Spleen (tissue), 11 donors: ENCODE measurements around the gene IKZF5. TPM values are rescaled to one million over a fixed set of nuclear protein-coding genes. Genes with fewer than 3 reads are reported as not detected.

Experiments used
- DNase-seq: peaks from one replicate; pipeline ENCODE4 v3.0.0-alpha.2; 2020
- H3K27ac ChIP-seq, 8 donors: fragments of 200-600 bp; sonication (generic) in 7 of 8; 1 replicate in 4 of 8; 2 replicates in 4 of 8; pipeline versions ENCODE4 v1.5.0 to v1.8.0; 2016 to 2021; ENCODE audit warnings: inconsistent platforms in 4 of 8, mild to moderate bottlenecking in 4 of 8, moderate library complexity in 1 of 8
- H3K27me3 ChIP-seq, 7 donors: fragments of 200-600 bp; sonication (generic) in 6 of 7; replicated peaks in 1 of 7; 1 replicate in 4 of 7; 2 replicates in 3 of 7; pipeline versions ENCODE4 v1.5.0 to v1.8.0; 2016 to 2021; ENCODE audit warnings: inconsistent platforms in 3 of 7, mild to moderate bottlenecking in 1 of 7
- H3K36me3 ChIP-seq, 6 donors: fragments of 200-600 bp; sonication (generic) in 5 of 6; 1 replicate in 4 of 6; 2 replicates in 2 of 6; pipeline versions ENCODE4 v1.5.0 to v1.8.0; 2016 to 2021; ENCODE audit warnings: inconsistent platforms in 2 of 6
- H3K4me1 ChIP-seq, 6 donors: fragments of 200-600 bp; sonication (generic) in 5 of 6; 1 replicate in 3 of 6; 2 replicates in 3 of 6; pipeline versions ENCODE4 v1.5.0 to v1.8.0; 2016 to 2021; ENCODE audit warnings: inconsistent platforms in 3 of 6
- H3K4me3 ChIP-seq, 8 donors: fragments of 200-600 bp; sonication (generic) in 7 of 8; 1 replicate in 4 of 8; 2 replicates in 4 of 8; pipeline versions ENCODE4 v1.5.0 to v1.8.0; 2016 to 2021; ENCODE audit warnings: inconsistent platforms in 4 of 8, mild to moderate bottlenecking in 4 of 8, moderate library complexity in 2 of 8
- H3K9me3 ChIP-seq, 8 donors: fragments of 200-600 bp; sonication (generic) in 7 of 8; 1 replicate in 4 of 8; 2 replicates in 4 of 8; pipeline versions ENCODE4 v1.5.0 to v1.8.0; 2016 to 2021; ENCODE audit warnings: inconsistent platforms in 4 of 8
- POLR2A ChIP-seq, 3 donors: fragments of 450-650 bp; IDR thresholded peaks; one replicate each; pipeline ENCODE4 v1.5.1; 2017; ENCODE audit warnings: antibody characterized with exemption in 3 of 3, mild to moderate bottlenecking in 1 of 3
- POLR2AphosphoS5 ChIP-seq, 3 donors: sonication (generic); formaldehyde crosslinking; IDR thresholded peaks; one replicate each; pipeline ENCODE4 v1.5.1; 2017; ENCODE audit warnings: antibody characterized with exemption in 3 of 3
- WGBS, 5 donors: extraction: QIAGEN DNeasy Blood & Tissue Kit in 3 of 5; methylation state at CpG; one replicate each; pipeline versions ENCODE4 v1.1.5 to v1.1.7; 2013 to 2018; 5-methylcytosine and 5-hydroxymethylcytosine counted together
- intact Hi-C: fragments of 100-400 bp; cut with DNase I; formaldehyde crosslinking; loops from one replicate; pipeline ENCODE4 v1.15.0; 2023; ENCODE audit warnings: low total_unique reads
- polyA plus RNA-seq, 3 donors: library from polyadenylated mRNA; stranded (reverse); fragments of 200-250 nt; gene quantifications; one replicate each; pipeline ENCODE4 v1.2.1, GENCODE V29; 2013
- total RNA-seq, 7 donors: library from RNA; depleted of rRNA in 3 of 7; stranded (reverse); fragments of >200 nt in 3 of 7; fragmentation: NEBNext Ultra II Directional in 4 of 7; extraction: Animal tissue kit (Norgen Biotek cat#: 25700) in 4 of 7; gene quantifications; one replicate each; pipeline versions ENCODE4 v1.1.0 to v1.2.1, GENCODE V29; 2016 to 2021
- TF ChIP-seq, protein P1 (sequence below), 11 experiments: fragments of 200-600 bp in 7 of 11; fragments of 450-650 bp in 4 of 11; sonication (generic) in 4 of 11; IDR thresholded peaks in 8 of 11; conservative IDR thresholded peaks in 3 of 11; 1 replicate in 7 of 11; 2 replicates in 4 of 11; pipeline versions ENCODE4 v1.4.0 to v1.8.0; 2016 to 2021; ENCODE audit warnings: antibody characterized with exemption in 11 of 11, inconsistent platforms in 4 of 11, mild to moderate bottlenecking in 1 of 11
- donor health status: healthy with polysubstance abuse.
- donor health status: DM: no; HTN: no; CAD: no; lungs with moderate emphysema.
- donor health status: DM: no; HTN: no; CAD: no.
- donor health status: Bipolar disorder and iron deficiency.
- donor health status: healthy.
- donor health status: DM: no; HTN: no; CAD: no.
- donor health status: DM: yes; HTN: yes; CAD: no.

Gene IKZF5
- total and polyA plus RNA-seq, 10 donors: 8.9 to 26.7 (median 16.2) TPM

DNA sequence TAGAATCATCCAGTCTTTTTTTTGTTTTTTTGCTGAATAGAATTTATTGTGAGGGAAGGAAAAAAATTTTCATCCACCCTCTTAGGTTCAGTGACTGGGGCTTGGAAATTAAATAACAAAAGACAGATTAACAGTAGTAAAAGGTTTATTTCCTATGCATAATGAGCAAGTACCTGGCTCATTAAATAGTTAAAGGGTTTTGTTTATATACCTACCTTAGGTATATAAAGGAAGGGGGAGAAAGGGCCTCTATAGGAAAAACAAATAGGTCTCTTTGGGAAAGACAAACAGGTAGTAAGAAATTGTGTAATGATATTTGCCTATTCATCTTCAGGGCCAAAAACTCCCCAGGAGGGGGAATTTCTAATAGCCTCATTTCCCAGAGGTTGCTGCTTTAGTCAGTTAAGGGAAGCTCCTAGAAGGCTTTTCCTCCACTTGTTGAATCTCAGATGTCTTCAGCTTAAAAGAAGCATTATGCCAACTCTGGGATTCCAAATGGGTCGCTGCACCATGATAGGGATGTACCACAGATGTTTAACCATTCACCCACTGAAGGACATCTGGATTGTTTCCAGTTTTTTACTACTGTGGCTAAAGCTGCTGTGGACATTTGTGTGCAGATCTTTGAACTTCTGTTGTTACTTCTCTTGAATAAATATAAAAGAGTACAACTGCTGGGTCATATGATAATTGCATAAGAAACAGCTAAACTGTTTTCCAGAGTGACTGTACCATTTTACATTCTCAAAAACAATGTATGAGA, 11.5 kb upstream of the IKZF5 start:
- WGBS, 5 donors: 80 to 90% (median 86%) methylated on average over 1 of the region's 1 CpG
- no peak for TF ChIP-seq POLR2A (IDR thresholded peaks at IDR 0.05)
- TF ChIP-seq POLR2AphosphoS5 (IDR thresholded peaks at IDR 0.05): no peak
- TF ChIP-seq, protein P1, sequence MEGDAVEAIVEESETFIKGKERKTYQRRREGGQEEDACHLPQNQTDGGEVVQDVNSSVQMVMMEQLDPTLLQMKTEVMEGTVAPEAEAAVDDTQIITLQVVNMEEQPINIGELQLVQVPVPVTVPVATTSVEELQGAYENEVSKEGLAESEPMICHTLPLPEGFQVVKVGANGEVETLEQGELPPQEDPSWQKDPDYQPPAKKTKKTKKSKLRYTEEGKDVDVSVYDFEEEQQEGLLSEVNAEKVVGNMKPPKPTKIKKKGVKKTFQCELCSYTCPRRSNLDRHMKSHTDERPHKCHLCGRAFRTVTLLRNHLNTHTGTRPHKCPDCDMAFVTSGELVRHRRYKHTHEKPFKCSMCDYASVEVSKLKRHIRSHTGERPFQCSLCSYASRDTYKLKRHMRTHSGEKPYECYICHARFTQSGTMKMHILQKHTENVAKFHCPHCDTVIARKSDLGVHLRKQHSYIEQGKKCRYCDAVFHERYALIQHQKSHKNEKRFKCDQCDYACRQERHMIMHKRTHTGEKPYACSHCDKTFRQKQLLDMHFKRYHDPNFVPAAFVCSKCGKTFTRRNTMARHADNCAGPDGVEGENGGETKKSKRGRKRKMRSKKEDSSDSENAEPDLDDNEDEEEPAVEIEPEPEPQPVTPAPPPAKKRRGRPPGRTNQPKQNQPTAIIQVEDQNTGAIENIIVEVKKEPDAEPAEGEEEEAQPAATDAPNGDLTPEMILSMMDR (IDR thresholded peaks at IDR 0.05 in 8 of 11, conservative IDR thresholded peaks at IDR 0.05 in 3 of 11): no peak
- Histone ChIP-seq H3K27me3 (no peaks in the 10 kb centered on the region), H3K9me3 (no peaks in the 10 kb centered on the region), H3K27ac (no peak overlapping the region), H3K36me3 (no peaks in the 10 kb centered on the region), H3K4me1 (no peaks in the 10 kb centered on the region), H3K4me3 (no peak overlapping the region)
- intact Hi-C loops: no loop called here
- no peak for DNase-seq

DNA sequence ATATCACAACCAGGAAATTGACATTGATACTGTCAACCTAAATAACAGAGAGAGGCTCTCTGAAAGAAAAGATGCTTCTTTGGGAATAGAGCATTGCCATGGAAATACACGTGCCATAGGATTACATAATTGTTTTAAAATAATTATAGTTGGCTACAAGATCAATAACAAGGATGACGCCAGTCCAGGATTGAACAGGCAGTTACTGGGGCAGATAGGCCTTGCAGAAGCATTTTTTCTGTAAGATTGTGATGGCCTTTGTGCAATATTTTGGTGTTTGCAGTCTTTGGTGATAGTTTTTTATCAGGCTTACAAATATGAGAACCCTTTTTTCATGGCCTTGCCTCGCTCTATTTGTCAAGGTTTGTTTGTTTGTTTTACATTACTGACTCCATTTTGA, 10.7 kb upstream of the IKZF5 start:
- no peak overlapping the region for H3K27ac ChIP-seq
- no peaks in the 10 kb centered on the region for H3K9me3 ChIP-seq
- WGBS, 5 donors: 60 to 96% (median 83%) methylated on average over 3 of the region's 3 CpGs
- no peaks in the 10 kb centered on the region for H3K27me3 ChIP-seq
- TF ChIP-seq POLR2A (IDR thresholded peaks at IDR 0.05) (no peak), POLR2AphosphoS5 (IDR thresholded peaks at IDR 0.05) (no peak)
- TF ChIP-seq, protein P1 (IDR thresholded peaks at IDR 0.05 in 8 of 11, conservative IDR thresholded peaks at IDR 0.05 in 3 of 11): no peak
- H3K36me3 ChIP-seq: no peaks in the 10 kb centered on the region
- H3K4me1 ChIP-seq: no peaks in the 10 kb centered on the region
- DNase-seq: no peak
- no peak overlapping the region for H3K4me3 ChIP-seq
- intact Hi-C loops: no loop called here

DNA sequence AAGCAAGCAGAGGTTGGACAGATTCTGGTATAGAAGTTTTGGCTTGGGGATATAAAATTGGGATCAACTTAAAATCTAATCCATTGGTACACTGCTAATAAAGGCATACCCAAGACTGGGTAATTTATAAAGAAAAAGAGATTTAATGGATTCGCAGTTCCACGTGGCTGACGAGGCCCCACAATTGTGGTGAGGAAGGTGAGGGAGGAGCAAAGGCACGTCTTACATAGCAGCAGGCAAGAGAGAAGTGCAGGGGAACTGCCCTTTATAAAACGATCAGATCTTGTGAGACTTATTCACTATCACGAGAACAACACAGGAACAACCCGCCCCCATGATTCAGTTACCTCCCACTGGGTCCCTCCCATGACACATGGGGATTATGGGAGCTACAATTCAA, 9.9 kb upstream of the IKZF5 start:
- WGBS, 5 donors: 82 to 92% (median 90%) methylated on average over 7 of the region's 7 CpGs
- Histone ChIP-seq H3K27me3 (no peaks in the 10 kb centered on the region), H3K4me3 (no peak overlapping the region), H3K27ac (no peak overlapping the region), H3K36me3 (no peaks in the 10 kb centered on the region), H3K4me1 (no peaks in the 10 kb centered on the region), H3K9me3 (no peaks in the 10 kb centered on the region)
- intact Hi-C loops: no loop called here
- no peak for TF ChIP-seq POLR2A (IDR thresholded peaks at IDR 0.05)
- no peak for TF ChIP-seq POLR2AphosphoS5 (IDR thresholded peaks at IDR 0.05)
- TF ChIP-seq, protein P1 (IDR thresholded peaks at IDR 0.05 in 8 of 11, conservative IDR thresholded peaks at IDR 0.05 in 3 of 11): no peak
- DNase-seq: no peak

DNA sequence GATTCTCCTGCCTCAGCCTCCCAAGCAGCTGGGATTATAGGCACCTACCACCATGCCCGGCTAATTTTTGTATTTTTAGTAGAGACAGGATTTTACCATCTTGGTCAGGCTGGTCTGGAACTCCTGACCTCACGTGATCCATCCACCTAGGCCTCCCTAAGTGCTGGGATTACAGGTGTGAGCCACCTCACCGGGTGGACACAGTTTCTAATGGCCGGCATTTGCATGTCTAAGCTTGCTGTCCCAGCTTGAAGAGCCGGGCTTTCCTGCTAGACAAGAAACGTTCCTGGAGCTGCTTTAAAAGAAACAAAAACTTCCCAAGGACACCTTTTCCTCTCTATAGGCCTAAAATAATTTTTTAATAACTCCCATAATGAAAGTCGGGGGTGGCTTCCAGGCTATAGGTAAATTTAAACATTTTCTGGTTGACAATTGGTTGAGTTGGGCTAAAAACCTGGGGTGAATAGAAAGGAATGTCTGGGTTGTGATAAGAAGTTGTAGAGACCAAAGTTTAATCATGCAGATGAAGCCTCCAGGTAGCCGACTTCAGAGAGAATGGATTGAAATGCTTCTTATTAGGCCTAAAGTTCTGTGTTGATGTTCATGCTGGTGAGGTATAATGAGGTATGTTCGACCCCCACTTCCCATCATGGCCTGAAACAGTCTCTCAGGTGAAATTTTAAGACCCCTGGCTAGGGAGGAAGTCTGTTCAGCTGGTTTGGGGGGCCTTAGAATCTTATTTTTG, 9.0 kb upstream of the IKZF5 start:
- Histone ChIP-seq H3K27ac (no peak overlapping the region), H3K36me3 (peaks cover 0 to 3% (median 0%) of the 10 kb centered on the region in 6 donors), H3K27me3 (no peaks in the 10 kb centered on the region), H3K4me1 (no peaks in the 10 kb centered on the region), H3K4me3 (no peak overlapping the region), H3K9me3 (no peaks in the 10 kb centered on the region)
- 71 to 84% (median 77%) methylated on average over 9 of the region's 9 CpGs for WGBS, 5 donors
- DNase-seq: no peak
- intact Hi-C loops: no loop called here
- TF ChIP-seq POLR2AphosphoS5 (IDR thresholded peaks at IDR 0.05) (no peak), POLR2A (IDR thresholded peaks at IDR 0.05) (no peak)
- TF ChIP-seq, protein P1 (IDR thresholded peaks at IDR 0.05 in 8 of 11, conservative IDR thresholded peaks at IDR 0.05 in 3 of 11): no peak
